NCI-H2227 treated with DMSO at 0.1 percent for 48 hours (cell line): Measurements from ENCODE around the gene ABI3BP.

ENCODE experiments used
- DNase-seq: peaks from one replicate; lab custom pipeline; 2025; lab: John Stamatoyannopoulos, UW

ABI3BP gene

DNA sequence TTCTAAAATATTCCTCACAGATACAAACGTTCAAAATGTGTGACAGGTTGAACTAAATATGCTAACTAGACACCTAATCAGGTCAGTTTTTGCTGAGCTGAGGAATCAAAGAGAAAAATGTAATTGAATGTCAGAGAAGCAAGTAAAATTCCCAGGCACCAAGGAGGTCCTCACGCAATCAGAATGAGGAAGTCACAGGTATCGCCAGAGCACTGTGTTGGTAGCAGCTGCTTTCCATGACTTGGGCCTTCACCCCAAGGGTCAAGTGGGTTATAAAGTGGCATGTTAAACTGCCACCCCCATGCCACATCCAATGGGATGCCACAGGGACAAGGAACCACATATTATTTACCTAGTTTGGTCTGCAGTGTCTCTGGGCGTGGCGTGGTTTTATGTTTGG is 158.9 kb downstream of the ABI3BP start:
- DNase-seq, result no peak

DNA sequence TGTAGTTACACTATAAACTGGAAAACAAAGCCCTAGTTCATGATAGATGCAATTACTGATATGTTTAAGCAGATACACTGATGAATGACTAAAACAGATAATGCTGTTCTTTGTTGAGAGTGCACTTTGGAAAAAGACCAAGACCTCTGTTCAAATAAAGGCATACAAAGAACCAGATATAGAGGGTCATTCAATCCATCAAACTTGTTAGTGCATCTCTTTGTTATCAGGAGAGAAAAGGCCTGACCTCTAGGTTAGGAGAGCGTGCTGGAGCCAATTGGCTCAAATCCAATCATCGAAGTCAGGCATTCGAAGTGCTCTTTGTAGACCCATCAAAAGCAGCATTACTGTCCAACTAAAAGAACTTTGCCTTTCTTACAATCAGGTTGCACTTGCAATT is 159.7 kb downstream of the ABI3BP start:
- DNase-seq, result no peak

DNA sequence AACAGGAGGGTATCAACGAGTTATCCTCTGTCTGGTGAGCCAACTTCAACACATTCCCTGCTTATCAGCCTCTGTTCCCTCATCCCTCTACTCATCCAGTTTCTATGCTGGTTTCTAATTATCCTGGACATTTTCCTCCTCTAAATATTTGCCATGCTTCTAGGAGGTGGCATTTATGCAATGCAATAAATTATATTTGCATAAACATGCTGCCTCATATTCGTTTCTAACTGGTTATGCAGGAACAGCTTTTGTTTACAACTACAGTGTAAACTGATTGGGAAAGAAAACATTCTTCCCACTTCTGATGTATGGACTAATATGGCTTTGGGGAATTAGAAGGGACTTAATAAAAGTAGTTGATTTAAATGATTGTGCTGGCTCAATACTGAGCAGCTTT is 161.6 kb downstream of the ABI3BP start:
- no peak for DNase-seq

DNA sequence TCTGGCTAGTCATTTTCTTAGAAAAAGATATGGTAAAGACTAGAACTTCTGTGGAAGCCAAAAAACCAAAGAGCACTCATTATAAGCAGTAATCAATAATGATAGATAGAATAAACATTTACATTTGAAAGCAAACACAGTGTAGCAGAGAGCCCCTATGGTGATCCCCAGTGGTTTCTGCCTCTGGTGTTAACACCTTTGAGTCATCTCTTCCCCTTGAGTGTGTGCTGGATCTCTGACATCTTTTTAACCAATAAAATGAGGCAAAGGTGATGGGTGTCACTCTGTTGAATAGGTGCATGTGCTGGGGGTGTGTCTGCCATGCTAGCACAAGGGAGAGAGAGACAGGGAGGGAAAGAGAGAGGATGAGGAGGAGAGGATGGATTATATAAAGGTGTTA is 162.3 kb downstream of the ABI3BP start:
- DNase-seq, result no peak

DNA sequence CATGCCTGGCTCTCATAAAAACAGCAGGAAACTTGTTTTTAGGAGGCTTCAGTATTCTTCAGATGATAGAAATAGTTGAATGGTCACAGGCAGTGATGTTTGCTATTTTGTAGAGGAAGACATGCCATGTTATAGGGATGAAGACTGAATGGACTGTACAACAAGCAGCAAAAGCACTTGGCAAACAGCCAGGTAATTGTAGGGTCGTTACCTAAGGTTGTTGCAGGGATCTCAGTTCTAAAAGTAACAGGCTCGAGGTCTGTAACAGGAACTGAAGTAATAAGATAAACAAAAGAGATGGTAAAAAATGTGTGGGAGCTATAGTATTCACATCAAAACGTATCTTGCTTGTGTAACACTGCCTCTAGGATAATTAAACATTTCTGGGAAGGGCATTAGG is 167.6 kb downstream of the ABI3BP start:
- no peak for DNase-seq

DNA sequence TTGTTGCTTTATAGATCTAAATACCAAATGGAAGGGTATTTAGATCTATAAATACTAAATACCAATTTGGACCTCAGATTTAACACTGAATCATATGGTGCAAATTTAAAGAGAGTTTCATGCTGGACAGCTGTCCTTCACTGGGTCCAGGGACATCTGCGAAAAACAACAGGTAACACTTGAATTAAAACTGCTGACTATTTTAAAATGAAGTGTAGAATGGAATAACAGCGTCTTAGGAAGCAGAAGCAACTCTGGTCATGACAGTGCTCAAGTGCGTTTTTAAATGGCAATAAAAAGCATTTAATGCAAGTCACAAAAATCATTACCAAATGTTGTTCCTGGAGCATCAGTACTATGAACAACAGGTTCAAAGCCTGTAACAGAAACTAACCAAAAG is 177.6 kb downstream of the ABI3BP start:
- no peak for DNase-seq

DNA sequence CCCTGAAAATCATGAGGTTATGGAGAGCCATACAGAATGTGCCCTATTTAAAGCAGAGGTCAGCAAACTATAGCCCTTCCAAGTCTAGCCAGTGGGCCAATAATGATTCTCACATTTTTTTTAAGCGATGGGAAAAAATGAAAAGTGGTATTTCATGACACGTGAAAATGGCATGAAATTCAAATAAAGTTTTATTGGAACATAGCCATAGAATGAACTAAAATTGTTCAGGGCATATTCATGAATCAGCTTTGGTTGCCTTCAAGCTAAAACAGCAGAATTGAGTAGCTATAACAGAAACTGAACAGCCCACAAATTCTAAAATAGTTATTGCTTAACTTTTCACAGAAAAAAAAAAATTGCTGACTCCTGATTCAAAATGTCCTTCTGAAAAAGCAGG is 179.4 kb downstream of the ABI3BP start:
- DNase-seq, result no peak

DNA sequence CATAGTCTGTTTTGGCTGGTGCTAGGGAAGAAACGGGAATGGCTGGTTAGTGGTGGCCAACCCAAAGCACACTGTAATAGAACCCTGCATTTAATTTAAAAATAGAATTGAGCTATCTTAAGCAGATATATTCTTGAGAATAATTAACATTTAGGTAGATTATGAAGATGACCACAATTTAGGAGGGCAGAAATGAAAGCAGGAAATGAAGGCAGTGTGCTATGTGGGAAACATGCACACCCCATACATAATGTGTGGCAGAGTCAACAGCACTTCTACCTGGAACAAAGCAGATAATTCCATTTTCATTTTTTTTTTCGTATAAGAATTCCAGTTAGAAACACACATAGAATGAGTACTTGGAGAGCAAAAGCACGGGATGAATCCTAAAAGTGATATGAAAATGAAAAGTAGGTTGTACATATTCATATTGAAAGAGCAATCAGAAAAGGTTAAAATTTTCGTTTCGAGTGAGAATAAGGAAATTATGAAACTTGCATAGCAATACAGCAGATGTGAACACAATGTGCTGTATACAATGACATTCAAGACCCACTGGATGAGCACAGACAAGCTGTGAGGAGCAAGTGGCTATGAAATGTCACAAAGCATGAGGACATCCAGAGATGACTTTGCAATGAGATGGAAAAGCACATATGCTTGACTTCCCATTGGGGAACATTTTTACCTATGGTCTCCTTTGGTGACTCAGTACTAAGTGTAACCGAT is 181.3 kb downstream of the ABI3BP start:
- no peak for DNase-seq

DNA sequence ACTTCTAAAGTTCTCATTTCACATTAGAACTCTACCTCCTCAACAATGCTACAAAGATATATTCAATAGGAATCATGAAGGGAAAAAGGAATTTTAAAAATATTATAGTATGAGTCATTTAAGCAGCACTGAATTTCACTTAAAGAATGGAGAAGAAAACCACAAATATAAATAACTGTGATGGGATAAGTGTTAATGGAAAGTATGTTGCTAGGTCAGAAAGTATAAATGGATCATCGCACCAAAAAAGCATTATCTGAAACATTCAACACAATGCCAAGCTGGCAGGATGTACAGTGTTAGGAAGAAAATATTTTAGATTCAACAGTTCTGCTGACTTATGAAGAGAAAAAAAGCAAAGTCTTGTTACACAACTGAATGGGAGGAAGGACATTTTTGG is 182.6 kb downstream of the ABI3BP start:
- no peak for DNase-seq

DNA sequence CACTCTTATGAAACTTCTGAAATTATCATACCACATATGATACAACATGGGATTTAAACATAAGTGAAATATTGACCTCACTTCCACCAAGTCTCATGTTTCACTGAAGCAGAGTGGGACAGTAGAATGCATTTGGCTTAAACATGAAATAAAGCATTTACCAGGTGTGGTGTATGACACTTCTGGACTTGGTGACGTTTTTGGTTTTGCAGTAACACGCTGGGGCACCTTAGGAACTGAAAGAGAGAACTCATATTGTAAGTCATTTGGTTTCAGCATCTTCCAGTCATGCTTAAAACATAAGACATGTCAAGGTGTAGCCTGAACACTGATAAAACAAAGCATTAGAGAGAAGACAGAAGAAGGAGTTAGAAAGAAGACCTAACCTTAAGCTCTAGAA is 188.6 kb downstream of the ABI3BP start:
- no peak for DNase-seq

DNA sequence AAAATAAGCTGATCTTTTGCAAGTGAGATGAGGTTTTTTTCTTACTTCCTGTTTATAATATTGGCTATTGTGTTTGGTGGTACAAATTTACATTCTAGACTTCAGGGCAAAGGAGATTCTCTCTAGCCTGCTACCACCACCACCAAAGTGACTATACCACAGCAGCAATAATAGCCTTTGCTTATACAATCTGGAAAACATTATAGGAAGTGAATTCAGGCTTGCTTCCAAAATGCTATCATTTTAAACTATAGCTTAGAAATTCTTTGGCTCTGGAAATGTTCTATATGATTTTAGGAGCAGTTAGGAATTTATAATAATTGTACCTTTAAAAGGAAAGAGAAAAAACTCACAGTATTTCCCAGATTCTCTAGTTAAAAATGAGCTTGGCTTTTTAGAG is 189.5 kb downstream of the ABI3BP start:
- DNase-seq, result no peak

DNA sequence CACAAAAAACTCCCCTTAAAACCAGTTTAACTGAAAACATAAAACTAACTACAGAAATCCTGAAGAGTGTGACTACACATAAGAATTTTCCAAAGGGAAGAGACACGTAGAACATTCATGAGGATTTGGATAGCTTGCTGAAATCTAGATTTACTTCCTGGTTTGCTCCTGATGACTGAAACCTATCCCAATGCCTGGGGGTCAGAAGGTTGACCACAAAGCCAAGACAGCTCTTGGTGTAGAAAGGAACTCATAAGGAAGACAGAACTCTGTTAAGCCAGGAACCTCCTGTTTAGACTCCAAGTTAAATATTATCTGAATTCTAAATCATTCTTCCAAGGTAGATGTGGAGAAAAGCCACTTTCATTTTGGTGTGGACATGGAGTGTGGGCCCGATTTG is 191.1 kb downstream of the ABI3BP start:
- DNase-seq, result no peak

DNA sequence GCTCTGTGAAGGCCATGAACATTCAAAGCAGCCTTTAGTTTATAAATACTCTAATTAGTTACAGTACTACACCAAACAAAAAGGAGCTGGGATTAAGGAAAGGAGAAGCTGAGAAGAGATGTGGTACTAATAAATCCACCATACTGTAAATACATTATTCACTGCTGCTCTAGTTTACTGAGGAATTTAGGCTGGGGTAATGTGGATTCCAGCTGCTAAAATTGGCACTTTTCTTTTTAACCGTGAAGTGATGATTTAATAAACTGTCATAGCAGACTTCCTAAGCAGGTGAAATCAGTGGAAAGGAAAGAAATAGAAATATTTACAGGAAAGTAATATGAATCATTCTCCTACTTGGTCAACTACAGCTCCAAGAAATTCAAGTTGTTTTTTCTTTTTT is 195.2 kb downstream of the ABI3BP start:
- no peak for DNase-seq

DNA sequence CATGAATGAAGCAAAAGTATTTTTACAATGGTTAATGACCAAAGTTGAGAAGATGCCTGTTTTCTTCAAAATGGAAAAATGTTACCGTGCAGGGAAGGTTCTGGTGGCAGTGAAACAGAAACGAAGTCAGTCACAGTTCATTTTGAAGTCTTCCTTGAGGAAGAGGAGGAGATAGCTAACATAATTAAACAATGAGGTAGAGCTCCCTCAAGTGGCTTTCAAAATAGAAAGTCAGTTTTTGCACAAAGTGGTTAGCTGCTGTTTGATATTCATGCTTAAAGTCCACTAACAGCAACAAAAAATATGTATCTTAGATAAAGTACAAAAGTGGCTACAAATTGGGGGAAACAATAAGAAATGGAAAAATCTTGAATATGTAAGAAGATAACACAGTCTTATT is 196.7 kb downstream of the ABI3BP start:
- no peak for DNase-seq

DNA sequence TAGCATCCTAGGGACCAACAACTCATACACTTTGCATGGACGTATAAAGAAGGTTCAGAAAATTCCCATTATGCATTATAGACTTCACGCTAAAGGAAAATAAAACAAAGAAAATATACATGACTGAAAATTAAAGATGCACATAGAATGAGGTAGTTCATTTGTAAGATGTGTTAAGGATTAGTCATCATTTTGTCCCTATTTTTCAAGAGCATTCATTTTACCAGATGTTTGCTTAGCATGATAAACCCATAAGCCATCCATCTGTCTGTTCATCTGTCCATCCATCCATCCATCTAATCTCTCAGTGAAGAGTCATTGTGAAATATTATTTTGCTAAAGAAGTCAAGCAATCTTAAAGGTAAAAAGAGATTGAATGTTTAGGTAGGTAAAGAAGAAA is 203.6 kb downstream of the ABI3BP start:
- DNase-seq, result no peak

DNA sequence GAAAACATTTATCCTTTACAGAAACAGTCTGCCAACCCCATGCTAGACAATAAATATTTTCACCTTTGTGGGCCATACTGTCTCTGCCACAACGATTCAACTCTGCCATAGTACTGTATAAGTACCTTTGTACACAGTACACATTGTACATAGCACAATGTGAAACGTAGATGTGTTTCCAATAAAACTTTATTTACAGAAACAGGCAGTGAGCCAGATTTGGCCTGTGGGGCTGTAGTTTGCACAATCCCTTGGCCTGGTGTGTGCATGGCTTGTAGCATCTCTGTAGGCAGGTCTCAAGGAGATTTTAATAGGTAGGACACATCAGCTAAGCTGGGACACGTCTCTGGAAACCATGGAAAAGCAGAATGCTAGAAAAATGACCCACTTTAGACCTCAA is 209.6 kb downstream of the ABI3BP start:
- DNase-seq, result no peak

DNA sequence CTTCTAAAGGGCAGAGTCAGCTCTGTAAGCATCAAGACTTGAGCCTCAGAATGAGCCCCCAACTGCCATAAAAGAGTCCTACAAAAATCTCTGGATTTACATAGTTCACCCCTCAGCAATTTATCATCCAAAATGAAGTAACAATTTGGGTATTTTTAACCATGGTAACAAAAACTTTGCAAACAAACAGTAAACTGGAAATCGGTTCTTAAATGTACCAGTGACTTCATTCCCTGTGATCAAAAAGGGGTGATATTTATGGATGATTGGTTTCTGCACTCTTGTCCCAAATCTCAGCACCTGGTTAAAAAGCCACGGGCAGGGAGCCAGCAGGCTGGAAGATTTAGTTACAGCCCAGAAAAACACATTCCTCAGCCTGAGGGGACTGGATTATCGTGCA is 210.3 kb downstream of the ABI3BP start:
- DNase-seq, result no peak

DNA sequence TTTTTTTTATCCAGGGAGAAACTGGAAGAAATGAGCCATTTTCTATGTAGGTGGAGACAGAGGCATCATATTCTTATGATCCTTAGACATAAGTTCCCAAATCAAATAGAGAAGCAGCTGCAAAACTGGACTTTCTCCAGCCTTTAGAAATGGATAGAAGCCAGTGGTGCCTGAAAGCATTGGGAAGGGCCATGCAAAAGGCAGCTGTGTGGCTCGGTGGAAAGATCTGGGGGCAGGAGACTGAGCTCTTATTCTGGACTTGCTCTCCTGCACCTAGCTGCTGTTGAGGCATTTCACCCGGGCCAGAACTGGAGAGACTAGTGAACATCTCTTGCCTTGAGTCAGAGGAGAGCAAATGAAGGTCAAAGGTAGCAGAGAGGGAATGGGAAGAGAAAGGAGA is 210.9 kb downstream of the ABI3BP start:
- no peak for DNase-seq

DNA sequence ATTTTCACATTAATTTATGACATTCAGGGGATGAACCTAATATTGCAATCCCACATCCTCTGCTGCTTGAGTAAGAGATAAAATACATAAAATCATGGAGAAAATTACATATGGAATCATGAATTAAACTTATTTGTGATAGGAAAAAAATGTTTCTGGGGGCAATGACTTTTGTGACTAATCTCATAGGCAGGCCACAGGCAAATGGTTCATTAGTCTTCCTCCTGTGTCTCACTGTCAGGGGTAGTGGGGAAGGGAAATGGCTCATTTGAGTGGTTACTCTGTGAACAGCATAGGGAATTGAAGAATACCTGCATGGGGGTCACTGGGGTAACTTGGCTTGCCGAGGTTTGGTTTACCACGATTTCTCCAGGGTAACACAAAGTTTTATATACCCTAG is 211.9 kb downstream of the ABI3BP start:
- no peak for DNase-seq

DNA sequence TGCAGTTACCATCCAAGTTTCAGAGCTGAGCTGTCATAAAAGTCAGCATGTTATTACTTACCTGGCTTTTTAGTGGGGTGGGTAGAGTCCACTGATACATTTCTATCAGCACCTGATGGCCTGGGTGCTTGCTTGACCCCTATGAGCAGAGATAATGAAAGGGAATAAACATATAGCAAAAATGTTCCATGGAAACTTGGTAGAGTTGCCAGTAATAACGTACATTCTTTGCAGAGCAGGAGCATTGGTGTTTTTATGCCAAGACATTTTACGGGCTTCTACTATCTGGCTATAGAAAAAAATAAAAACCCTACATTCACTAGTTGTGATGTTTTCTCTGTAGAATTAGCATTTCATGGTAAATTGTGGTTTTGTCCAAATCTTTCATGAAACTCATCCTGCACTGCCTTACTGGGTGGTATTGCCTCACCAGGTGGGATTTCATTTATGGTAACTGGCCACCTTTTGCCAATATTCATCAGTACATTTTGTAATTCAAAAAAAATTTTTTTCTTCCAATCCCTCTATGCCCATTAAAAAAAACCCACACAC is 213.1 kb downstream of the ABI3BP start:
- no peak for DNase-seq

DNA sequence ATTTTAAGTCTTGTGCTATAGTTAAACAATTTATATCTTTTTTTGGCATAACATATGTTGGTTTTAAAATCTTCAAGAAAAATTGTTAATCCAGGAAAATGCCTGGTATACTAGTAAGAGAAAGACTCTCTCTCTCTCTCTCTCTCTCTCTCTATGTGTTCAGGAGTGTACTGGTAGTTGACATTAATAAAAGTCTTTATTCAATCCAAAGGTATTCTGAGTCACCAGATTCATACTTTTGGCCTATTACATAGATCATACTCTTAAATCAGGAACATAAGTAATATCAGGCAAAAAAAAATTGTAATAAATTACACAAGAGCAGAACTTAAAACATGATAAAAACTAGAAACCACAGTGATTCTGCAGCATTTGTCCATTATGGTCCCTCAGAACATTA is 213.7 kb downstream of the ABI3BP start:
- no peak for DNase-seq

DNA sequence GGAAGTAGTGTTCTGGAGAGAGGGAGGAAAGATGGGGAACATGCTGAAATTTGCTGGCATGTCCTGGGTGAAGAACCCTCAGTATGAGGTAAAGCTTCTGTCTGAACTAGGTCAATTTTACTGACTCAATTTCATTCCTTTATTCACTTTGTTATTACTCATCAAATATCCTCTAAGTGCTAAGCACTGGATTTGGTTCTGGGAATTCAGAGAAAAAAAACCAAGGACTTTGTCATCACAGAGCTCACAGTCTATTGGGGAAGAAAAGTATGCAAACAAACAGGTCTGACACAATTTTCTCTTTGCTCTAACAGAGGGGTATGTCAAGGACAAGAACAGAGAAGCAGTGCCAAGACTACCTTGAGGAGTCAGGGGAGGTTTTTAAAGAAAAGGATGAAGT is 215.9 kb downstream of the ABI3BP start:
- no peak for DNase-seq

DNA sequence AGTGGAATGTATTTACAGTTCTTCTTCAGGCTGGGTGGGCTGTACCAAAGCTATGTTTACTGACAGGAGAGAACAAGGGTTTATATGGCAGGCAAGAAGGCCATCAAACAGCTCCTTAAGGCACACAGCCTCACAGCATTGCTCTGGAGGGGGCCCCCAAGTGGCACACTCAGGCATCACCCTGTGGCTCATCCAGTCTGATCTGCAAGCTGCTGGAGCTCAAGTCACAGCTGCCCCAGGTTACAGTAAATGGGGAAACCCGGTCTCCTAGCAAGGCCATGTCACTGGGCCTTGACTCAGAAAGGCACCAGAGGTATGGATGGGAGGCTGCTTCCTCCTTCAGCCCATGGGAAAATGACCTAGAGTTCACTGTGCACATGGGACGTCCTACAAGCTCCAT is 216.5 kb downstream of the ABI3BP start:
- no peak for DNase-seq

DNA sequence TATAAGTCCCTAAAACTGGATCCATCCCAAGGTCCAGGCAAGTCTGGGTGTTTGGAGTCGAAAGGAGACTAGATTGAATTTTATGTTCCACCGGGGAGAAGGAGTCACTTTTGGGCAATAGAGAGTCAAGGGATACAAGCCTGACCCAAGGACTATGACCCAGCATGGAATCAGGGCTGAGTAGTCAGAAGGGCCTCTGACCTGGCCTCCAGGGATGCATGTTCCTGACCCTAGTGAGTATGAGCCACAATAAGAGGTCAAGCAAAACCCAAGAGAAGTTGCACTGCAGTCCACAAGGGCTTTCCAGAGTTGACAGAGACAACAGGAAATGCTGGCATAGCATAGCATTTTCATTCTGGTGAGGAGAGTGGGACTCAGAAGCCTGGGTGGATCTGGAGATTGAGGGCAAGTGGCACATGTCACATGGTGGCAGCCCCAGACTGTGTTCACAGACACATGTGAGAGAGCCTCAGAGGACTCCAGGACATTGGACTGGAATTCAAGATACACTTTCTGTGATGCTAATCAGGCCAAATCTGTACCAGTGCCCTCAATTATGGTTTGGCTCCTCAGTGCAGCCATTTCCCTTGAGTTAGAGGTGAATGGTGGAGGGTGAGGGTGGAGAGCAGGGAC is 217.0 kb downstream of the ABI3BP start:
- DNase-seq, result no peak
